ENCODE data around the gene TFR2.

TFR2 gene

GRCh38 chr7:100613412-100614175 lies 27.8 kb downstream of the TFR2 start:
- no peak for DNase-seq (ENCODE audit: low read depth in 2 of 2)

- no peak for DNase-seq (ENCODE audit: low read depth in 2 of 2)
These were observed 28.5 kb downstream of the TFR2 start for GRCh38 chr7:100612730-100613390.

GRCh38 chr7:100611983-100612729 lies 29.2 kb downstream of the TFR2 start, which contains the start of gene MOSPD3:
Gene MOSPD3, plus strand, starts transcription at chr7:100612540. Its CDS starts 252 bp downstream, at chr7:100612792.
- DNase-seq (ENCODE audit: low read depth in 2 of 2), result peak; percentile 99

- DNase-seq (ENCODE audit: low read depth in 2 of 2), result no peak
These were observed 31.4 kb downstream of the TFR2 start for GRCh38 chr7:100609958-100610357.

GRCh38 chr7:100607111-100607510 lies 34.2 kb downstream of the TFR2 start:
- no peak for DNase-seq (ENCODE audit: low read depth in 2 of 2)

- DNase-seq (ENCODE audit: low read depth in 2 of 2), result no peak
These were observed 35.0 kb downstream of the TFR2 start for GRCh38 chr7:100606313-100606712.

- DNase-seq (ENCODE audit: low read depth in 2 of 2), result no peak
These were observed 36.1 kb downstream of the TFR2 start for GRCh38 chr7:100604976-100605911.

- DNase-seq (ENCODE audit: low read depth in 2 of 2), result peak; percentile 42 to 50
These were observed 37.0 kb downstream of the TFR2 start for GRCh38 chr7:100604028-100604975.

GRCh38 chr7:100603726-100604027 lies 37.7 kb downstream of the TFR2 start:
- no peak for DNase-seq (ENCODE audit: low read depth in 2 of 2)

GRCh38 chr7:100602889-100603725 lies 38.2 kb downstream of the TFR2 start:
- DNase-seq (ENCODE audit: low read depth in 2 of 2), result peak; percentile 90 to 93

GRCh38 chr7:100600730-100601038 lies 40.7 kb downstream of the TFR2 start:
- DNase-seq (ENCODE audit: low read depth in 2 of 2), result no peak

- DNase-seq (ENCODE audit: low read depth in 2 of 2), result no peak
These were observed 41.2 kb downstream of the TFR2 start for GRCh38 chr7:100599911-100600729.

- no peak for DNase-seq (ENCODE audit: low read depth in 2 of 2)
These were observed 42.9 kb downstream of the TFR2 start for GRCh38 chr7:100598425-100598824.

GRCh38 chr7:100595188-100595587 lies 46.2 kb downstream of the TFR2 start:
- no peak for DNase-seq (ENCODE audit: low read depth in 2 of 2)

GRCh38 chr7:100591596-100591995 lies 49.8 kb downstream of the TFR2 start:
- DNase-seq (ENCODE audit: low read depth in 2 of 2), result no peak

- no peak for DNase-seq (ENCODE audit: low read depth in 2 of 2)
These were observed 51.1 kb downstream of the TFR2 start for GRCh38 chr7:100590077-100590737.

- no peak for DNase-seq (ENCODE audit: low read depth in 2 of 2)
These were observed 51.9 kb downstream of the TFR2 start for GRCh38 chr7:100589341-100589947.

GRCh38 chr7:100588438-100588837 lies 52.9 kb downstream of the TFR2 start:
- no peak for DNase-seq (ENCODE audit: low read depth in 2 of 2)

Measured in fibroblast of skin of left quadriceps (primary cell).